ENCODE data around the gene NAP1L1. TPM values are rescaled to one million over a fixed set of nuclear protein-coding genes. Genes with fewer than 3 reads are reported as not detected.
"Not testable (repeated sequence)": the region's sequence is repeated elsewhere in the genome, so short reads cannot be mapped to it uniquely, and the experiment has no call there.

The NAP1L1 gene
- total and polyA plus RNA-seq, 2 experiments from 2014 or later: 658 to 996 TPM

DNA sequence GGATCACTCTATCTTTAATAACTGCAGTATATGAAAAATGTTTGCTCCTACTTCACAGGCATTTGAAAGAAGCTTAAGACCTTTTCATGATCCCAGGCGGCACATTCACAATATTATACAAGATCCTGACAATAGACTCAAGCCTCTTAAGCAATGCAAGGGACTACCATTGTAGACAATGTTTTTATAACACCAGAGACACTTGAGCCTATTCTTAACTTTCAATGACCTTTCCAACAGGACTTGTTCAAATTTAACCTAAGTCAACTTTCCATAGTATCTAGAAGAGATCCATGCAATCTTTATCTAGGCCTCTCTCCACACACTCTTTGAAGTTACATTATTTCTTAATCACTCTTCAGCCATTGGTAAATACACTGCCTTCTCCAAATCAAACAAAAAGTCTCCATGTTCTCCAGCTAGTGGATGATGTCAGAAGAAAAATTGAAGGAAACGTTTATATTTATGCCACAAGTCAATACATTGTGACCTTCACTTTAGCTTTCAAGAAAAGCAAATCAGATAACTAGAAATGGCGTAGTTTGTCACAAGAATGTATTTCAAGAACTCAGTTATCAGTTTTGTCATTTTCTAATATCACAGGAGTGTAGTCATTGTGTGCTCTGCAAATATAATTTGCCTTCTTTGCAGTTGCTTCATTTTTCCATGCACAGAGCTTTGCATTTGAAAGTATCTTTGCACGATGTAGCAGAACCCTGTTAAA, 94.1 kb downstream of the NAP1L1 start (continued):
- TF ChIP-seq, protein P1, sequence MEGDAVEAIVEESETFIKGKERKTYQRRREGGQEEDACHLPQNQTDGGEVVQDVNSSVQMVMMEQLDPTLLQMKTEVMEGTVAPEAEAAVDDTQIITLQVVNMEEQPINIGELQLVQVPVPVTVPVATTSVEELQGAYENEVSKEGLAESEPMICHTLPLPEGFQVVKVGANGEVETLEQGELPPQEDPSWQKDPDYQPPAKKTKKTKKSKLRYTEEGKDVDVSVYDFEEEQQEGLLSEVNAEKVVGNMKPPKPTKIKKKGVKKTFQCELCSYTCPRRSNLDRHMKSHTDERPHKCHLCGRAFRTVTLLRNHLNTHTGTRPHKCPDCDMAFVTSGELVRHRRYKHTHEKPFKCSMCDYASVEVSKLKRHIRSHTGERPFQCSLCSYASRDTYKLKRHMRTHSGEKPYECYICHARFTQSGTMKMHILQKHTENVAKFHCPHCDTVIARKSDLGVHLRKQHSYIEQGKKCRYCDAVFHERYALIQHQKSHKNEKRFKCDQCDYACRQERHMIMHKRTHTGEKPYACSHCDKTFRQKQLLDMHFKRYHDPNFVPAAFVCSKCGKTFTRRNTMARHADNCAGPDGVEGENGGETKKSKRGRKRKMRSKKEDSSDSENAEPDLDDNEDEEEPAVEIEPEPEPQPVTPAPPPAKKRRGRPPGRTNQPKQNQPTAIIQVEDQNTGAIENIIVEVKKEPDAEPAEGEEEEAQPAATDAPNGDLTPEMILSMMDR (conservative IDR thresholded peaks at IDR 0.05; ENCODE audit: low read depth in 2 of 2): no peak
- TF ChIP-seq, protein P2, sequence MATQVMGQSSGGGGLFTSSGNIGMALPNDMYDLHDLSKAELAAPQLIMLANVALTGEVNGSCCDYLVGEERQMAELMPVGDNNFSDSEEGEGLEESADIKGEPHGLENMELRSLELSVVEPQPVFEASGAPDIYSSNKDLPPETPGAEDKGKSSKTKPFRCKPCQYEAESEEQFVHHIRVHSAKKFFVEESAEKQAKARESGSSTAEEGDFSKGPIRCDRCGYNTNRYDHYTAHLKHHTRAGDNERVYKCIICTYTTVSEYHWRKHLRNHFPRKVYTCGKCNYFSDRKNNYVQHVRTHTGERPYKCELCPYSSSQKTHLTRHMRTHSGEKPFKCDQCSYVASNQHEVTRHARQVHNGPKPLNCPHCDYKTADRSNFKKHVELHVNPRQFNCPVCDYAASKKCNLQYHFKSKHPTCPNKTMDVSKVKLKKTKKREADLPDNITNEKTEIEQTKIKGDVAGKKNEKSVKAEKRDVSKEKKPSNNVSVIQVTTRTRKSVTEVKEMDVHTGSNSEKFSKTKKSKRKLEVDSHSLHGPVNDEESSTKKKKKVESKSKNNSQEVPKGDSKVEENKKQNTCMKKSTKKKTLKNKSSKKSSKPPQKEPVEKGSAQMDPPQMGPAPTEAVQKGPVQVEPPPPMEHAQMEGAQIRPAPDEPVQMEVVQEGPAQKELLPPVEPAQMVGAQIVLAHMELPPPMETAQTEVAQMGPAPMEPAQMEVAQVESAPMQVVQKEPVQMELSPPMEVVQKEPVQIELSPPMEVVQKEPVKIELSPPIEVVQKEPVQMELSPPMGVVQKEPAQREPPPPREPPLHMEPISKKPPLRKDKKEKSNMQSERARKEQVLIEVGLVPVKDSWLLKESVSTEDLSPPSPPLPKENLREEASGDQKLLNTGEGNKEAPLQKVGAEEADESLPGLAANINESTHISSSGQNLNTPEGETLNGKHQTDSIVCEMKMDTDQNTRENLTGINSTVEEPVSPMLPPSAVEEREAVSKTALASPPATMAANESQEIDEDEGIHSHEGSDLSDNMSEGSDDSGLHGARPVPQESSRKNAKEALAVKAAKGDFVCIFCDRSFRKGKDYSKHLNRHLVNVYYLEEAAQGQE (IDR thresholded peaks at IDR 0.05; ENCODE audit: unreplicated experiment): no peak
- no peak for TF ChIP-seq CREB1 (CRISPR knock-in tag; IDR thresholded peaks at IDR 0.05; ENCODE audit: low read depth)
- no peak for TF ChIP-seq POLR2AphosphoS5 (IDR thresholded peaks at IDR 0.05; ENCODE audit: low read depth)
- no peak for TF ChIP-seq JUNB (IDR thresholded peaks at IDR 0.05; ENCODE audit: unreplicated experiment)
- no peak for TF ChIP-seq NANOG (IDR thresholded peaks at IDR 0.05; ENCODE audit: borderline replicate concordance)

DNA sequence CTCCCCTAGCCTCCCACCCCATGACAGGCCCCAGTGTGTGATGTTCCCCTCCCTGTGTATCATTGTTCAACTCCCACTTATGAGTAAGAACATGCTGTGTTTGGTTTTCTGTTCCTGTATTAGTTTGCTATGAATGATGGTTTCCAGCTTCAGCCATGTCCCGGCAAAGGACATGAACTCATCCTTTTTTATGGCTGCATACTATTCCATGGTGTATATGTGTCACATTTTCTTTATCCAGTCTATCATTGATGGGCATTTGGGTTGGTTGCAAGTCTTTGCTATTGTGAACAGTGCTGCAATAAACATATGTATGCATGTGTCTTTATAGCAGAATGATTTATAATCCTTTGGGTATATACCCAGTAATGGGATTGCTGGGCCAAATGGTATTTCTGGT, 96.8 kb downstream of the NAP1L1 start:
- not testable (repeated sequence) for H3K4me2 ChIP-seq; H3K27ac ChIP-seq (ENCODE audit: low read depth); H3K36me3 Mint-ChIP-seq (ENCODE audit: low read depth); H3K27ac Mint-ChIP-seq; H3F3A ChIP-seq (replicated peaks; ENCODE audit: low read depth); H4K20me1 ChIP-seq (replicated peaks; ENCODE audit: insufficient read depth); ATAC-seq; H3K27me3 ChIP-seq (ENCODE audit: insufficient read depth); H3K4me3 Mint-ChIP-seq; H3K9me2 ChIP-seq (ENCODE audit: insufficient read depth); DNase-seq (ENCODE audit: low spot score); H3K27me3 Mint-ChIP-seq (ENCODE audit: insufficient read depth, low read depth, poor library complexity); H3K36me3 ChIP-seq (ENCODE audit: insufficient read depth); H2AFZ ChIP-seq; H3K4me1 ChIP-seq (ENCODE audit: insufficient read depth); H3K79me2 ChIP-seq (replicated peaks; ENCODE audit: insufficient read depth); H3K4me3 ChIP-seq
- Mint-ChIP-seq H3K4me1 (peaks cover 14% of the 10 kb centered on the region), H3K9me3 (peaks cover 14% of the 10 kb centered on the region)

Other genes starting within 250 kb of the NAP1L1 start
- 19.3 and 21.6 TPM in 2 replicates for gene PHLDA1, start 52.9 kb downstream of the NAP1L1 start, total RNA-seq (2014; rRNA removed; shearing (Covaris generic))
- gene PHLDA1, start 52.9 kb downstream of the NAP1L1 start, polyA plus RNA-seq (2016; fragmentation: Nextera tagmentation; extraction: Ambion mirVana): 11.6 and 11.7 TPM in 2 replicates